GM18909 (cell line): ENCODE data around the gene MYBPC2.
"Not testable (repeated sequence)": the region's sequence is repeated elsewhere in the genome, so short reads cannot be mapped to it uniquely, and the experiment has no call there.

Experiments
- ATAC-seq: cut with Tn5 transposase; IDR thresholded peaks from one replicate; pipeline ENCODE4 v1.9.1; 2021; ENCODE audit warnings: mild to moderate bottlenecking; ENCODE audit not compliant: unreplicated experiment, poor library complexity

MYBPC2 gene

DNA sequence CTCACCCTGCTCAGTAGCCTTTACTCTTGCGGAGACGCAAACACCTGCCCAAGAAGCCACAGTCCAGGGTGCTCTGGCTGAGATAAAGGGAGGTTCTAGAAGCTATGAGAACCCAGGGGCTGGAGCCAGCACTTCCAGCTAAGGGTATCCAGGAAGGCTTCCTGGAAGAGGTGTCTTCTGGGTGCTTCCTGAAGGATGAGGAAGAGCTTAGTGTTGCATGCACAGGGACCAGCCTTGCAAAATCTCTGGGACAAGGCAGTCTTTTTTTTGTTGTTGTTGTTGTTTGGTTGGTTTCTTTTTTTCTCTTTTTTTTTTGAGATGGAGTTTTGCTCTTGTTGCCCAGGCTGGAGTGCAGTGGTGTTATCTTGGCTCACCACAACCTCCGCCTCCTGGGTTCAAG lies 20.6 kb downstream of the MYBPC2 start:
- ATAC-seq, result no peak

- no peak for ATAC-seq
Measured at GRCh38 chr19:50455992-50456391, 23.3 kb downstream of the MYBPC2 start.

GRCh38 chr19:50457300-50457699 lies 24.6 kb downstream of the MYBPC2 start:
- ATAC-seq, result no peak

DNA sequence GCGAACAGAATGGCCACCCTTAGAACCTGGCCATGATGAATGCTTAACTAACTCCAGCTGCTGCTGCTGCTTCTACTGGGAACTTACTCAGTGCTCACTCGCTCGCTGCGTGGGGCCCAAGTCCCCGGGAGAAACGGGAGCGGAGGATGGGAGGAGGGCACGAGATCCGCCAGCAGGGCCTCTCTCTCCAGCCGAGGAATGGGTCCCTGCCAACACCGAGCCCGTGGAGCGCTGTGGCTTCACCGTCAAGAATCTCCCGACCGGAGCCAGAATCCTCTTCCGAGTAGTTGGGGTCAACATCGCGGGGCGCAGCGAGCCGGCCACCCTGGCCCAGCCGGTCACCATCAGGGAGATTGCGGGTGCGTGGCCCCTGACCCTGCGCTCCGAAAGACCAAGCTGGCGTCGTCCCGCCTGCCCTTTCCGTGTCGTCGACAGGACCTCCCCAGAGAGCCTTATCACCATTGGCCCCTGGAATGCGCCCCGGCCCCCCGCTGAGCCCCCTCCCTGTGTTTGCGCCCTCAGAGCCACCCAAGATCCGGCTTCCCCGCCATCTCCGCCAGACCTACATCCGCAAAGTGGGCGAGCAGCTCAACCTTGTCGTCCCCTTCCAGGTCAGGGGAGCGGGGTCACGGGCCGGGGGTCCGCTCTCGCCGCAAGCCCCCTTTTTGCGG lies 25.8 kb downstream of the MYBPC2 start:
- ATAC-seq, result no peak

- ATAC-seq, result no peak
Measured at GRCh38 chr19:50459067-50459456, 26.4 kb downstream of the MYBPC2 start.

GRCh38 chr19:50459638-50460037 lies 26.9 kb downstream of the MYBPC2 start:
- no peak for ATAC-seq

- ATAC-seq, result no peak
Measured at GRCh38 chr19:50460161-50460765, 27.6 kb downstream of the MYBPC2 start.

GRCh38 chr19:50461066-50461875 lies 28.6 kb downstream of the MYBPC2 start:
- peak; percentile 53 for ATAC-seq

- ATAC-seq, result no peak
Measured at GRCh38 chr19:50462970-50463369, 30.3 kb downstream of the MYBPC2 start.

DNA sequence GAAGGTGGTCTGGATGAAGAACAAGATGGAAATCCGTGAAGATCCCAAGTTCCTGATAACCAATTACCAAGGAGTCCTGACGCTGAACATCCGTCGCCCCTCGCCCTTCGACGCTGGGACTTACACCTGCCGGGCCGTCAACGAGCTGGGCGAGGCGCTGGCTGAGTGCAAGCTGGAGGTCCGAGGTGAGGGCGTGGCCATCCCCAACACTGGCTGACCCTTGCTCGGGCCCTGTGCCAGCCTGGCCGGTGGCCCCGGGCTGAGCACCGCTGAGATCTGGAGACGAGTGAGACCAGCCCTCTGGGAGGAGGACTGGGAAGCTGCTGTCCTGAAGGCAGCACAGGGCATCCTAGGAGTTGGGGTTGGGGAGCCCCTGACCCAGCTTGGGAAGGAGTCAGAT lies 31.7 kb downstream of the MYBPC2 start:
- ATAC-seq, result no peak

DNA sequence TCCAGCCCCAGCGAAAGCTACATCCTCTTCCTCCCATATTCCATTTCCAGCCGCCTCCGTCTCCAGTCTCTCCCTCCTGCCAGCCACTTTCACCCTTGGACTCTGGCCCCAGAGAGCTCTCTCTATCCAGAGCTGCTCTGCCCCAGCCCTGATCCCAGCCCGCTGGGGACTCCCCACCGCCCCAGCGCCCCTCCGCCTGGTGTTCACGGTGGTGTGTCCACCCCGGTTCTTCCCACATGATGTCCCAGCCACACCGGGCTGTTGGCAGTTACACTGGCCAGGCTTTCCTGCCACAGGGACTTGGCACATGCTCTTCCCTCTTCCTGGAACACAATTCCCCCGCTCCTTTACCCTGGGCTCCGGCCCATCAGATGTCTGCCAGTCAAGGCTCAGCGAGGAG lies 32.3 kb downstream of the MYBPC2 start:
- no peak for ATAC-seq

- no peak for ATAC-seq
Measured at GRCh38 chr19:50465986-50466705, 33.5 kb downstream of the MYBPC2 start.

- ATAC-seq, result no peak
Measured at GRCh38 chr19:50466706-50467039, 34.0 kb downstream of the MYBPC2 start.

DNA sequence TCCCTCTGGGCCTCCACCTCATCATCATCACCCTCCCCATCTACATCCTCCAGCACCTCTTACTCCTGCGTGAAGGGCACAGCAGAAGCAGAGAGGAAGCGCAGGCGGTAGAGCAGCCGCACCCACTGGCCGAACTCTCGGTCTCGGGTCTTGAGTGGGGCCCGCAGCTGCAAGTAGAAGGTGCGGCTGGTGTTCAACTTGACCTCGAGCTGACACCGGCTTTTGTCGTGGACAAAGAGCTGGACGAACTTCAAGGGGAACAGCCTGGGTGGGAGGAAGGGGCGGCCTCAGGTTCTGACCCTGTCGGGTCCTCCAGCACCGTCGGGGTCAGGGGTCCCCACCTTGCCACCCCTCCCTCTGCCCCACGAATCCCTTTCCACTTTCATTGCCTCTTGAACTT lies 34.9 kb downstream of the MYBPC2 start:
- no peak for ATAC-seq

GRCh38 chr19:50468818-50469217 lies 36.1 kb downstream of the MYBPC2 start:
- ATAC-seq, result no peak

GRCh38 chr19:50473336-50473735 lies 40.6 kb downstream of the MYBPC2 start:
- ATAC-seq, result not testable (repeated sequence)

DNA sequence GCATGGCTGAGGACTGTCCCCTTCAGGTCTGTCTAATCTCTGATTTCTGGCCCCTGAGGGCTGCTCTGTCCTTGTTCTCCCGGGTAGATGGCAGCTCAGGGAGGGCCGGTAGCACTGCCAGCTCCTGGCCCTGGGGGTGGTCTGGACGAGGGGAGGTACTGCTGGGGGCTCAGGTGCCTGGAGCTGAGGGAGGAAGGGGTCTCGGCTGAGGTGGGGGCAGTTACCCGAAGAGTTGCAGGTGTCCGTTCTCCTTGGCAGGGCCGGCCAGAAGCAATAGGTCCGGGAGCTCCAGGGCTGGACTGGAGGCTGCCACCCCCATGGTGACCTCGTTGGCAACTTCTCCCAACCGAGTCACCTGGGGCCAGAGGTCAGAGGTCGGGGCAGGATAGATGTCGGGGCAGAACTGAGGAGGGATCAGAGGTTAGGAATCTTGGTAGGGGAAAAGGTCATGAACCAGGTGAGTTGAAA lies 42.4 kb downstream of the MYBPC2 start:
- ATAC-seq, result no peak

- no peak for ATAC-seq
Measured at GRCh38 chr19:50475736-50476223, 43.1 kb downstream of the MYBPC2 start.

GRCh38 chr19:50476224-50476906 lies 43.7 kb downstream of the MYBPC2 start, which contains the start of the genes EMC10 and GARIN5A:
TSS of gene EMC10 (plus strand) at chr19:50476507. CDS start at chr19:50476545, 38 bp downstream.
TSS of gene GARIN5A (minus strand) at chr19:50476848. CDS start at chr19:50476388, 460 bp downstream.
- ATAC-seq, result peak; percentile 81

DNA sequence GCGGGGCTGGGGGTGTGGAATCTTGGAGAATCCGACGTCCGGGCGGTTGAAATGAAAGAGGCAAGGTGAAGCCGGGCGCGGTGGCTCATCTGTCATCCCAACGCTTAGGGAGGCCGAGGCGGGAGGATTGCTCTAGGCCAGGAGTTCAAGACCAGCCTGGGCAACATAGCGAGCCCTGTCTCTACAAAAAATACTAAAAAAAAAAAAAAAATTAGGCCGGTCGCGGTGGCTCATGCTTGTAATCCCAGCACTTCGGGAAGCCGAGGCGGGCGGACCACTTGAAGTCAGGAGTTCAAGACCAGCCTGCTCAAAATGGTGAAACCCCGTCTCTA lies 44.2 kb downstream of the MYBPC2 start:
- no peak for ATAC-seq
